GM12891 (cell line): ENCODE results near the gene RBFOX2.
"Not testable (repeated sequence)": the region's sequence is repeated elsewhere in the genome, so short reads cannot be mapped to it uniquely, and the experiment has no call there.

Experiments used
- DNase-seq: peaks from one replicate; pipeline ENCODE4 v3.0.0; 2011; ENCODE audit warnings: low spot score; ENCODE audit not compliant: insufficient read length
- FAIRE-seq: peaks from 2 replicates; lab custom pipeline; 2011; peaks lifted over from hg19 to GRCh38; lab: Jason Lieb, UNC
- PAX5 ChIP-seq: IDR thresholded peaks from 2 replicates; pipeline ENCODE4 v1.6.1; 2011; ENCODE audit warnings: low read length, moderate library complexity, mild to moderate bottlenecking; ENCODE audit not compliant: insufficient read depth, severe bottlenecking
- POLR2A ChIP-seq: IDR thresholded peaks from 2 replicates; pipeline ENCODE4 v1.6.1; 2011; ENCODE audit warnings: low read depth, low read length, control low read depth
- POLR2AphosphoS5 ChIP-seq: IDR thresholded peaks from 2 replicates; pipeline ENCODE4 v1.6.1; 2011; ENCODE audit warnings: low read depth, low read length, control low read depth
- POU2F2 ChIP-seq: IDR thresholded peaks from 2 replicates; pipeline ENCODE4 v1.6.1; 2011; ENCODE audit warnings: low read depth, mild to moderate bottlenecking, control low read depth, low read length, moderate library complexity
- SPI1 ChIP-seq: IDR thresholded peaks from 2 replicates; pipeline ENCODE4 v1.6.1; 2011; ENCODE audit warnings: low read depth, low read length, control low read depth
- TAF1 ChIP-seq: IDR thresholded peaks from 2 replicates; pipeline ENCODE4 v1.6.1; 2011; ENCODE audit warnings: low read depth, low read length, control low read depth

Gene RBFOX2

GRCh38 chr22:35802885-35803284, 225.7 kb downstream of the RBFOX2 start:
- FAIRE-seq (no peak), DNase-seq (no peak)
- TF ChIP-seq PAX5 = no peak
- TF ChIP-seq POU2F2 = no peak
- TF ChIP-seq POLR2AphosphoS5 = no peak
- no peak for TF ChIP-seq TAF1

DNA sequence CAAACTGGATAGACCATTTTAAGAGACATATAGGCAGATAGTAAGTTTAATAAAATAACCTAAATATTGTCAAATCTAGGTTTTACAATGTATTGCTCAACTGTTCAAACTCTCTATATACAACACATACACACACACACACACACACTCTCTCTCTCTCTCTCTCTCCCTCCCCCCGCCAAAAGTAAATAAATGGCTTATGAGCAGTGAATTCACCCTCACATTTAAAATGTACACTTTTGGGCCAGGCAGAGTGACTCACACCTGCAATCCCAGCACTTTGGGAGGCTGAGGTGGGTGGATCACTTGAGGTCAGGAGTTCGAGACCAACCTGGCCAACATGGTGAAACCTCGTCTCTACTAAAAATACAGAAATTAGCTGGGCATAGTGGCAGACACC, 227.3 kb downstream of the RBFOX2 start:
- not testable (repeated sequence) for DNase-seq, FAIRE-seq

GRCh38 chr22:35799150-35799549, 229.5 kb downstream of the RBFOX2 start:
- TF ChIP-seq POU2F2 (no peak), SPI1 (no peak), TAF1 (no peak)
- no peak for DNase-seq
- FAIRE-seq = no peak

DNA sequence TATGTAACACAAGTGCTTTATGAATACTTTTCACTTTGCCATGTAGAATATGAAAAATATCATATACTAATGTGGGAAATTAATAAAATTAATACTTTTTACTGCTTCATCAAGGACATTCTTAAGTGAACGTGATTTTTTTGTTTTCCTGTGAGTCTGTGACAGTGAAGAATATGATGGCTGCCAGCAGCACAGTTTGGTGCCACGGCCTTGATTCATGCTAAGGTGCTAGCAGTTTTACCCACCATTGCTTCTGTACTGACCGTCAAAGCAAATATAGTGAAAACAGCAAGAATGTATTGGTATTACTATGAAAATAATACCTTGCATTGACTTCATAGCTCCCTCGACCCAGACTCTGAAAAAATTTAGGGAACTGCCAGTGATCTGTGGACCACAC, 231.2 kb downstream of the RBFOX2 start:
- DNase-seq = no peak
- TF ChIP-seq POU2F2 (no peak), TAF1 (no peak), POLR2A (no peak), PAX5 (no peak), SPI1 (no peak), POLR2AphosphoS5 (no peak)
- no peak for FAIRE-seq

GRCh38 chr22:35795476-35795875, 233.1 kb downstream of the RBFOX2 start:
- no peak for FAIRE-seq
- no peak for DNase-seq
- TF ChIP-seq TAF1 (no peak), SPI1 (peak; percentile 26; the same call in 1 of the 2 replicates)

- TF ChIP-seq PAX5 (no peak), POLR2AphosphoS5 (no peak), TAF1 (no peak), POLR2A (no peak), SPI1 (no peak), POU2F2 (no peak)
- FAIRE-seq = no peak
- DNase-seq = no peak
Observed at GRCh38 chr22:35792506-35792905, 236.1 kb downstream of the RBFOX2 start.

- DNase-seq, FAIRE-seq: not testable (repeated sequence)
Observed at GRCh38 chr22:35791788-35792187, 236.8 kb downstream of the RBFOX2 start.

GRCh38 chr22:35785181-35785923, 243.3 kb downstream of the RBFOX2 start:
- TF ChIP-seq POU2F2 (no peak), PAX5 (no peak), POLR2AphosphoS5 (no peak), SPI1 (no peak), TAF1 (no peak), POLR2A (no peak)
- FAIRE-seq (no peak), DNase-seq (no peak)

DNA sequence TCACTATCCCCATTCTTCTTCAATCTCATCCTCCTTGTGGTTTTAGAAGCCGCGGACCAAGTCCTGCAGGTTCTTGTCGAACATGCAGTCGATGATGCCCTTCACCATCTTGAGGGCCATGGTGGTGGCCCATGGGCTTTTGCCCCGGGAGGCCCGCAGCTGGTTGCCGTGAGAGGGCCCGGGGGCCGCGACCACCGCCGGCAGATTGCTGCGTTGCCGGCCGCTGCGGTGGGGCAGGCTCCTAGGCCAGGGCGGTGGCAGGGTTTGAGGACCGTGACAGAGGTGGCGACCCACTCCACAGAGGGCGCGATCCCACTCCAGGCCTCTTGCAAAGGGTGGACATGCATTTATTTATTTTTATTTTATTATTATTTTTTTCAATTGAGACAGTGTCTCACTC, 244.0 kb downstream of the RBFOX2 start:
- no peak for FAIRE-seq
- TF ChIP-seq POLR2A (no peak), TAF1 (no peak), SPI1 (no peak), POU2F2 (no peak), POLR2AphosphoS5 (no peak), PAX5 (no peak)
- DNase-seq = no peak

- FAIRE-seq (no peak), DNase-seq (no peak)
- TF ChIP-seq POLR2AphosphoS5 (no peak), SPI1 (no peak), POLR2A (no peak)
Observed at GRCh38 chr22:35783943-35784614, 244.5 kb downstream of the RBFOX2 start.
